Ishikawa (cell line): ENCODE measurements around the gene DIS3L2.

ENCODE experiments used
- MAX ChIP-seq: IDR thresholded peaks from 2 replicates; pipeline ENCODE4 v1.6.1; 2012
- RAD21 ChIP-seq: IDR thresholded peaks from 2 replicates; pipeline ENCODE4 v1.6.1; 2012; ENCODE audit warnings: low read depth
- REST ChIP-seq: IDR thresholded peaks from 2 replicates; pipeline ENCODE4 v1.6.1; 2012; ENCODE audit warnings: low read depth, mild to moderate bottlenecking
- TAF1 ChIP-seq: IDR thresholded peaks from 2 replicates; pipeline ENCODE4 v1.6.1; 2012; ENCODE audit warnings: low read depth, mild to moderate bottlenecking
- TCF12 ChIP-seq: IDR thresholded peaks from 2 replicates; pipeline ENCODE4 v1.6.1; 2012; ENCODE audit warnings: low read depth
- YY1 ChIP-seq: IDR thresholded peaks from 2 replicates; pipeline ENCODE4 v1.6.1; 2012; ENCODE audit warnings: low read depth

- TF ChIP-seq REST (no peak), YY1 (no peak), TCF12 (no peak), MAX (no peak), TAF1 (no peak), RAD21 (no peak)
Observed at GRCh38 chr2:232324778-232325177, 363.3 kb downstream of the DIS3L2 start.
